SK-N-SH treated with all-trans-retinoic acid at 6 μM for 48 hours (cell line): ENCODE data around the gene PTTG1.

Experiments used
- ATAC-seq: fragments of 200-7000 bp; cut with Tn5 transposase; 3 replicates; pipeline ENCODE4 v1.9.1; 2020; ENCODE audit warnings: mild to moderate bottlenecking, moderate library complexity
- ARNTL ChIP-seq: fragments of 450-650 bp; formaldehyde crosslinking; IDR thresholded peaks from 2 replicates; pipeline ENCODE4 v1.5.0; 2020; ENCODE audit warnings: low read depth, mild to moderate bottlenecking, moderate library complexity, borderline replicate concordance
- CREB5 ChIP-seq: fragments of 250-450 bp; sonication (Bioruptor Pico); IDR thresholded peaks from 2 replicates; pipeline ENCODE4 v1.5.1; 2020; ENCODE audit warnings: low read depth, mild to moderate bottlenecking, moderate library complexity
- CSDC2 ChIP-seq: fragments of 250-450 bp; sonication (Bioruptor Pico); IDR thresholded peaks from 2 replicates; pipeline ENCODE4 v1.5.0; 2020; ENCODE audit warnings: mild to moderate bottlenecking, moderate library complexity
- CSRNP3 ChIP-seq: fragments of 250-450 bp; sonication (Bioruptor Pico); IDR thresholded peaks from 2 replicates; pipeline ENCODE4 v1.5.1; 2021; ENCODE audit warnings: mild to moderate bottlenecking, moderate library complexity
- GLIS3 ChIP-seq: fragments of 250-450 bp; sonication (Bioruptor Pico); IDR thresholded peaks from 2 replicates; pipeline ENCODE4 v1.5.0; 2020; ENCODE audit warnings: mild to moderate bottlenecking, moderate library complexity
- ISL1 ChIP-seq: fragments of 250-450 bp; sonication (Bioruptor Pico); IDR thresholded peaks from 2 replicates; pipeline ENCODE4 v2.1.2; 2022; ENCODE audit warnings: mild to moderate bottlenecking, moderate library complexity
- OSR1 ChIP-seq: fragments of 250-450 bp; sonication (Bioruptor Pico); IDR thresholded peaks from 2 replicates; pipeline ENCODE4 v1.8.0; 2022; ENCODE audit warnings: moderate library complexity, mild to moderate bottlenecking, inconsistent platforms
- PATZ1 ChIP-seq: fragments of 250-450 bp; sonication (Bioruptor Pico); IDR thresholded peaks from 2 replicates; pipeline ENCODE4 v1.8.0; 2020; ENCODE audit warnings: mild to moderate bottlenecking, moderate library complexity, borderline replicate concordance
- PPARA ChIP-seq: fragments of 250-450 bp; sonication (Bioruptor Pico); IDR thresholded peaks from 2 replicates; pipeline ENCODE4 v1.5.0; 2020; ENCODE audit warnings: mild to moderate bottlenecking, borderline replicate concordance
- RARB ChIP-seq: fragments of 250-450 bp; sonication (Bioruptor Pico); IDR thresholded peaks from 2 replicates; pipeline ENCODE4 v1.8.0; 2021; ENCODE audit warnings: mild to moderate bottlenecking, moderate library complexity
- SNAI2 ChIP-seq: fragments of 250-450 bp; sonication (Bioruptor Pico); IDR thresholded peaks from 2 replicates; pipeline ENCODE4 v1.5.0; 2020; ENCODE audit warnings: mild to moderate bottlenecking, moderate library complexity
- TCF4 ChIP-seq: fragments of 250-450 bp; sonication (Bioruptor Pico); IDR thresholded peaks from 2 replicates; pipeline ENCODE4 v1.8.0; 2021; ENCODE audit warnings: mild to moderate bottlenecking, moderate library complexity, borderline replicate concordance
- TSHZ2 ChIP-seq: fragments of 250-450 bp; sonication (Bioruptor Pico); IDR thresholded peaks from 2 replicates; pipeline ENCODE4 v1.5.0; 2020; ENCODE audit warnings: mild to moderate bottlenecking, moderate library complexity
- ZC3H10 ChIP-seq: fragments of 250-450 bp; sonication (Bioruptor Pico); IDR thresholded peaks from 2 replicates; pipeline ENCODE4 v1.5.1; 2021; ENCODE audit warnings: mild to moderate bottlenecking, moderate library complexity
- ZFP3 ChIP-seq: fragments of 250-450 bp; sonication (Bioruptor Pico); IDR thresholded peaks from 2 replicates; pipeline ENCODE4 v1.5.0; 2020; ENCODE audit warnings: mild to moderate bottlenecking, moderate library complexity
- ZFP30 ChIP-seq: fragments of 450-650 bp; formaldehyde crosslinking; IDR thresholded peaks from 2 replicates; pipeline ENCODE4 v1.5.0; 2022; ENCODE audit warnings: mild to moderate bottlenecking, moderate library complexity
- ZNF565 ChIP-seq: fragments of 450-650 bp; formaldehyde crosslinking; conservative IDR thresholded peaks from 2 replicates; pipeline ENCODE4 v1.5.0; 2020; ENCODE audit warnings: low read depth, mild to moderate bottlenecking, moderate library complexity
- ZNF70 ChIP-seq: fragments of 450-650 bp; formaldehyde crosslinking; IDR thresholded peaks from 2 replicates; pipeline ENCODE4 v1.5.0; 2020; ENCODE audit warnings: mild to moderate bottlenecking, moderate library complexity
- ZNF8 ChIP-seq: fragments of 450-650 bp; formaldehyde crosslinking; IDR thresholded peaks from 2 replicates; pipeline ENCODE4 v1.5.0; 2020; ENCODE audit warnings: mild to moderate bottlenecking, moderate library complexity
- TF ChIP-seq, protein P1 (sequence below): fragments of 250-450 bp; sonication (Bioruptor Pico); IDR thresholded peaks from 2 replicates; pipeline ENCODE4 v1.8.0; 2021; ENCODE audit warnings: low read depth, mild to moderate bottlenecking, moderate library complexity, borderline replicate concordance

The PTTG1 gene

DNA sequence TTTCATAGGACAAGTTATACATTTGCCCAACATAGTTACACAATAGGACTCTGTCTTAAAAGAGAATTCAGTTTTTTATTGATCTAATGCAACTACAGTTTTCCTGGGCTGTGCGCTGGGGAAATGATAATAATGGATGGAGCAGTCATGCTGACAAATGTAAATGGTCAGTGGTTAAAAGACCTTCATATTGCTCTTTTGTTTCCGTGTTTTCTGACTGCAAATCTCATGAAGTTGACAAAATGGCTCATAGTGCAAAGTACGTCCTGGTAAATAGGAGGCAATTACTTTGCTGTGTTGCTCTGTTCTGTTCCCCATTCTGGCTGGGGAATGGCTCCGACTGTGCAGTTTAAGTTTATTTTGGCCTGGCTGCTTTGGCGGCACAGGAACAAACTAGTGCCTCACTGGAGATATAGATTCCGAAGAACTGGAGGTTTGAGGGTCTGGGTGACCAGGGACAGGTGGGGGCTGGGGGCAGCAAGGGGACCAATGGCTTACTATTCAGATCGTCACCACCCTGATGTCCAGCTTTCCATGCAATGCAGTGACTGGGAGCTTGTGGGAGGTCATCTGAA is 54.3 kb downstream of the PTTG1 start:
- TF ChIP-seq RARB (no peak), ZFP3 (CRISPR knock-in tag) (no peak), ZNF8 (CRISPR knock-in tag) (no peak), ZC3H10 (no peak), ARNTL (CRISPR knock-in tag) (no peak), TSHZ2 (no peak), CREB5 (CRISPR knock-in tag) (no peak), GLIS3 (CRISPR knock-in tag) (no peak), PATZ1 (CRISPR knock-in tag) (no peak), ZFP30 (CRISPR knock-in tag) (no peak), ZNF70 (no peak), CSRNP3 (CRISPR knock-in tag) (no peak), CSDC2 (CRISPR knock-in tag) (no peak), TCF4 (no peak), PPARA (CRISPR knock-in tag) (no peak)
- TF ChIP-seq, protein P1, sequence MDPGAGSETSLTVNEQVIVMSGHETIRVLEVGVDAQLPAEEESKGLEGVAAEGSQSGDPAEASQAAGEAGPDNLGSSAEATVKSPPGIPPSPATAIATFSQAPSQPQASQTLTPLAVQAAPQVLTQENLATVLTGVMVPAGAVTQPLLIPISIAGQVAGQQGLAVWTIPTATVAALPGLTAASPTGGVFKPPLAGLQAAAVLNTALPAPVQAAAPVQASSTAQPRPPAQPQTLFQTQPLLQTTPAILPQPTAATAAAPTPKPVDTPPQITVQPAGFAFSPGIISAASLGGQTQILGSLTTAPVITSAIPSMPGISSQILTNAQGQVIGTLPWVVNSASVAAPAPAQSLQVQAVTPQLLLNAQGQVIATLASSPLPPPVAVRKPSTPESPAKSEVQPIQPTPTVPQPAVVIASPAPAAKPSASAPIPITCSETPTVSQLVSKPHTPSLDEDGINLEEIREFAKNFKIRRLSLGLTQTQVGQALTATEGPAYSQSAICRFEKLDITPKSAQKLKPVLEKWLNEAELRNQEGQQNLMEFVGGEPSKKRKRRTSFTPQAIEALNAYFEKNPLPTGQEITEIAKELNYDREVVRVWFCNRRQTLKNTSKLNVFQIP (CRISPR knock-in tag), result no peak
- ATAC-seq, result no peak

DNA sequence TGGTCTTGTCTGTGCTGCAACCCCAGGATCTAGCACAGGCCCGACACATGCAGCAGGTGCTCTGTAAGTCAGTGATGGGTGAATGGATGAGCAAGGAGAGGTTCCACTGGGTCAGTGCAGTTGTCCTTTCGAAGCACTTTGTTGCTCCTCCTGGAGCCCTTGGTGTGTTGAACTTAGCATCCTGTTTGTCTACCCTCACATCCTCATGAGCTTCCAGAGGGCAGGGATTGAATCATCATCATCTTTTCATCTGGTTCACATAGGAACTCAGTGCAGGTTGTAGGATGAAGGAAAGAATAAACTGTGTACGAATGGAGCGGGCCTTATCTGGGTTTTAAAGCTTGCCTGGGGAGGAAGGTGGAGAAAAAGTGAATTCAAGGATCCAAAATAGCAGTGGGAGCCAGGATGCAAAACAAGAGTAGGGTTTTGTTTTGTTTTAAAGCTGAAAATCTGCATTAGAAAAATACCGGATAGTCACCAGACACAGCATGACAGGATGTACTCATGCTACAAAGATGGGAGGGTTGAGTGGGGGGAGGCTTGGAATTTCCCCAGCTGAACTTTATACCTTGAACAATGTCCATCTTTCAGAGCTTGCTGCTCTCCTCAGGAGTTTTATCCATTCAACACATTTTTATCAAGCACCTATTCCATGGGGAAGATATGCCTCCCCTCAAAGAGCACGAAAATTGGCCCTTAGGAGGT is 55.8 kb downstream of the PTTG1 start:
- TF ChIP-seq ISL1 (CRISPR knock-in tag), result no peak
- no peak for TF ChIP-seq ZC3H10
- TF ChIP-seq SNAI2 (CRISPR knock-in tag), result no peak
- TF ChIP-seq GLIS3 (CRISPR knock-in tag), result no peak
- TF ChIP-seq CREB5 (CRISPR knock-in tag), result no peak
- no peak for TF ChIP-seq ZNF565
- TF ChIP-seq ARNTL (CRISPR knock-in tag), result no peak
- no peak for TF ChIP-seq OSR1 (CRISPR knock-in tag)
- TF ChIP-seq ZFP3 (CRISPR knock-in tag), result no peak
- TF ChIP-seq RARB, result no peak
- no peak for TF ChIP-seq ZFP30 (CRISPR knock-in tag)
- TF ChIP-seq, all 23 proteins: peak for 0
- no peak for ATAC-seq
